NCI-H146 (cell line): ENCODE results near the gene TNS4.
A peak's percentile ranks its signal among the peaks of the same experiment; 100 is the strongest.

ENCODE experiments used
- DNase-seq: peaks from one replicate; lab custom pipeline; 2025; lab: John Stamatoyannopoulos, UW

TNS4 gene

GRCh38 chr17:40491486-40491885 is 9.9 kb downstream of the TNS4 start:
- DNase-seq, result no peak

- DNase-seq, result no peak
Measured at GRCh38 chr17:40490982-40491381, 10.4 kb downstream of the TNS4 start.

DNA sequence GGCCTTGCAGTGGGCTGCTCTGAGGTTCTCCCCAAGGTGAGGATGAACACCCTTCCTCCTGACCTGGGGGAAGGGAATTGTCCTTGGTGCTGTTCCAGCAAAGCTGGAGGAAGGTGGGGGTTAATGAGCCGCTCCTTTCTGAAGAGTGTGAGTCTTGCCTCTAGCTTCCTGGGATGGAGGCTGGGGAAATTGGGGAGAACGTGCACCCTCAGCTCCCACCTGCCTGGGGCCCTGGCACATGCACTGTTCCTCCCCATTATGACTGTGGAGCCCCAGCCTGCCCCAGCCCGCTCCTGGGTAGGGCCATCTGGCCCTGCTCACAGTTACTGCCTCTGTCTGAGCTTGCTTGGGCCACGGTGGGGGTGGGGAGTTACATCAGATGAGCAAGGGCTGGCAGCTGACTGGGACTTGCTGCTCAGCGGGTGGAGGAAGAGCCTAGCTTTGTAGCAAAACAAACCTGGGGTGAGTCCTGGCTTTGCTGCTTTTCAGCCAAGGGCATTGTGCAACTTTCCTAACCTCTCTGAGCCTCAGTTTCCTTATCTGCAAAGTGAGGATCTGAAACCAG is 11.1 kb downstream of the TNS4 start:
- peak; percentile 87 for DNase-seq

GRCh38 chr17:40487371-40488020 is 13.9 kb downstream of the TNS4 start:
- no peak for DNase-seq

DNA sequence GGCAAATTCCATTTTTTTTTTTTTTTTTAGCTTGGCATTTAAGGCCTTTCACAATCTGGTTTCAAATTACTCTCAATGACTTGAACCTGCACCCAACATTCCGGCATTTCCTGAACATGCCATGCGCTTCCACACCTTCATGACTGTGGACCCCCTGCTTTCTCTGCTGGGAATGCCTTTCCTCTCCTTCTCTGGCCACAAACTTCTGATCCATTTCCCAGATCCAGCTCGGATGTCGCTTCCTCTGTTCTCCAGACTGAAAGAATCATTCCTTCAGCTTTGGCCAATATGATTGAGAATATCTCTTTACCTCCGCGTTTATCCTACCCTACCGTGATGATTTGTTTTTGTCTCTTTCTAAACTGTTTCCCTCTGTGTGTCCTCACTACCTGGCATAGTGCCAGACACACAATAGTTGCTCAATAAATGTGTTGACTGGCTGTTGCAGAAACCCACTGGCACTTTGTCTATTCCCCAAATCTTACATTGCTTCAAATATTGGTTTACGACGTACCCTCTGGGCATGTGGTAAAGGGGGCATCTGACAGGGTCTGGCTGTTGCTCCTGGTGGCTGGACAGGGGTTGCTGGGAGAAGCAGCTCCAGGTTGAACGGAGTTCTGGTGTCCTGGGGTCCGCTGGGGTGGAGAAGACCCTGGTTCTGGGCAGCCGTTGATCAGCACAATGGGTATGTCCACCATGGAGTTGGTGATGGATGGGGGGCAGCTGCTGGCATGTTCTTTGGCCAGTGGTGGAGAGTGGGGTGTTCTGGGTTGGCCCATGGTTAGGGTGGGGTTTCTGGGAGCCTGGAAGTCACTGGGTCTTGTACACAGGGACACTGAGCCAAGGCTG is 14.7 kb downstream of the TNS4 start:
- no peak for DNase-seq

DNA sequence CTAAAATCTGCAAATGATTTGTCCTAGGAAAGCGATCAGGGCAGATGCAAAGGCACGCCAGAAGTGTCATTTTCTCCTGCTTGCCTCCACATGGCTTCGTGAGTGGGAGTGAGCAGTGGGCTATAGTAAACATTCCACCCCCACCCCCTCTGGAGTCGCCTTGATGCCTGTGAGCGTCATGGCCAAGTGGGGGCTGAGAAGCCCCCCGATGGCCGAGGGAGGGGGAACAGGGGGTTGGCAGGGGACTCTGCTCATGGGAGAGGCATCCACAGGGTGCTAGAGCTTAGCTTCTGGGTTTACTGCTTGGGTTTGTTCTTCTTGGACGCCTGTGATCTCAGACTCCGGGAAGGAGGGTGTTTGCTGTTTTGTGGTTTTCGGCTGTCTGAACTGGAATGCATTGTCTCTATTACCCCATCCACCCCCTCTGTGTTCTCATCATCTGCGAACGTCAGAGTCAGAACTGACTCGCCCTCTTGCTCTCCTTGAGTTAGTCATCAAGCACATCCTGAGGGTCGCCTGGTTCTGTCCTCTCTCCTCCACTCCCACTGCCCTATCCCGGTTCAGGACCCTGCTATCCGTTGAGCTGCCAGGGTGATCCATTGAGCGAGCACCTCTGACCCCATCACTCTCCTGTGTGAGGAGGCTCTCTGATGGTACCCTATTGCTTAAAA is 15.4 kb downstream of the TNS4 start:
- no peak for DNase-seq

GRCh38 chr17:40484973-40485530 is 16.4 kb downstream of the TNS4 start:
- no peak for DNase-seq

- DNase-seq, result no peak
Measured at GRCh38 chr17:40484285-40484972, 17.0 kb downstream of the TNS4 start.

GRCh38 chr17:40483679-40484078 is 17.7 kb downstream of the TNS4 start:
- no peak for DNase-seq

GRCh38 chr17:40482722-40483121 is 18.7 kb downstream of the TNS4 start:
- DNase-seq, result no peak

DNA sequence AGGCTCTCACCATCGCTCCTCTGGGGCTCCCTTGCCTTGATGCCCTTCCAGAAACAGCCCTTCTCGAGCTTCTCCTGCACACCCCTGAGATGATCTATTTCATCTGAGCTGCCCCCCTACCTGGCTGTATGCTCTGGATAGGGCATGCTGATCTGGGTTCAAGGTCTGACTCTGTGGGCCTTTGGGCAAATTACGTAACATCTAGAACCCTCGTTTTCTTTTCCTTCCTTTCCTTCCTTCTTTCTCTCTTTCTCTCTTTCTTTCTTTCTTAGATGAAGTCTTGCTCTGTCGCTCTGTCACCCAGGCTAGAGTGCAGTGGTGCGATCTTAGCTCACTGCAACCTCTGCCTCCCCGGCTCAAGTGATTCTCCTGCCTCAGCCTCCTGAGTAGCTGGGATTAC is 20.3 kb downstream of the TNS4 start:
- no peak for DNase-seq

DNA sequence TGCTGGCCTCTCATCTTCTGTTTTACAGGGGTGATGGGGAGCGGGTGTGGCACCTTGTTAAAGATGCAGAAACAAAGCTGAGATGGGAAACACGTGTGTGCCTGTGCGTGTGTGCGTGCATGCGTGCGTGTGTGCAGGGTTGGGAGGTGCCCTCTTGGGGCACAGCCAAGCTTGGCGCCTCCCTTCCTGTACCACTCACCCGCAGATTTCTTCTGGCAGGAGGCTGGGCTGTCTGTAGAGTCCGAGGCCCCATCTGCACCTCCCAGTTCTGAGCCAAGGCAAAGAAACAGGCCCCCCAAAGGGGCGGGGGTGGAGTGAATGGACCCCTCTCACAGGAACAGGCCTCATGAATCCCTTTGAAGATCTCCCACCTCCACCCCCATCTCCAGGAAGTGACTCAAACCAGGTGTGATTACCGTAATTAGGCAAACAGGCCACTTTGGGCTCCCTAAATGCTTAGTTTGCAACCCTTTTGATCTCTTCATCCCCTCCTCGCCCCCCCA is 20.9 kb downstream of the TNS4 start:
- peak; percentile 24 for DNase-seq

DNA sequence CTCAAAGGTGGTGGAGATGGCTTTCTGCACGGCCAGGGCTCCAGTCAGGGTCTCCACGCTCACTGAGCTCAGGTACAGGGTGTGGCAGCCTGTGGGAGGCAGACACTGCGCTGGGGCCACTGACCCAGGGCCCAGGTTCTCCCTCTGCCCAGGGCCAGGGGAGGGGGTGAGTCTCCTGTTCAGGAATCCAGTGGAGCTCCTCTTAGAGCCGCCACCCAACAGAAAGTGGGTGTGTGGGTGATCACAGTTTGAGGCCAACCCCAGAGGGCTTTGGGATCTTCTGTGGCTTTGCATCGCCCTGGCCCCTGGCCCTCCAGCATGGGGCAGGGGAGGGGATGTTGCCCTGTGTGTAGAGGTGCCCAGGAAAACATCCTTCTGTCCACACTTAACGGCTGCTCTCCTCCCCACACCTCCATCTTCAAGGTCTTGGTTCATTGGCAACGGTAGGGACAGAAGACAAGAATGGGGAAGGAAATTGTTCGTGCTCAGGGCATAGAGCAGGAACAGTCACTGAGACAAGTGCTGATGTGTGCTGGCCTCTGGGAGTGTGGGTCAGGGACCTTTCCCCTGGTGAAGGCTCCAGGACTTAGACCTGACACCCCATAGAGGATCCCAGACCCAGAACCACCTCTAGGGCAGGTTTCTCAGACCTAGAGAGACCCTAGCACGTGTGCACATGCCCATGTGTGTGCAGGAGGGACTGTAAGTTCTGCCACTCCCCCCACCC is 21.5 kb downstream of the TNS4 start:
- DNase-seq, result no peak

- DNase-seq, result no peak
Measured at GRCh38 chr17:40478486-40478885, 22.9 kb downstream of the TNS4 start.

DNA sequence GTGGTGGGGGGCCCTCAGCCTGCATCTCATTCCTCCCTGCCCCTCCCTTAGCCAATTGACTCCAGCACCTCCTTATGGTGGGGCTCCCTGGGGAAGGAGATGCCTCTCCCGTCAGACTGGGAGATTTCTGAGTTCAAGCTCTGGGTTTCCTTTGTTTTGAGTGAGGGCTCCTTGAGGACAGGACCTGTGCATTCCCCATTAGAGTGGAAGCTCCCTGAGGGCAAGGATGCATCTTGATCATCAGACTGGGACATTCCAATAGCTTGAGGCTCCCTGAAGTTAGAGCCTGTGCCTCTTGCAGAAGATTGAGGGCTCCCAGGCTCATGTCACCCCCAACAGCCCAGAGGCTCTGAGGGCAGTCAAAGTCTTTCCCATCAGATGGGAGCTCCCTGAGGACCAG is 23.6 kb downstream of the TNS4 start:
- no peak for DNase-seq

GRCh38 chr17:40475234-40475908 is 26.1 kb downstream of the TNS4 start:
- no peak for DNase-seq

GRCh38 chr17:40474419-40475002 is 26.9 kb downstream of the TNS4 start:
- DNase-seq, result no peak

- DNase-seq, result no peak
Measured at GRCh38 chr17:40473573-40474365, 27.7 kb downstream of the TNS4 start.
